Left hindlimb (tissue), 1 donor: Measurements from ENCODE around the gene SMIM8.
"Not testable (repeated sequence)": the region's sequence is repeated elsewhere in the genome, so short reads cannot be mapped to it uniquely, and the experiment has no call there.

Source experiments
- DNase-seq: peaks from one replicate; pipeline ENCODE4 v3.0.0-alpha.2; 2018

SMIM8 gene, protein sequence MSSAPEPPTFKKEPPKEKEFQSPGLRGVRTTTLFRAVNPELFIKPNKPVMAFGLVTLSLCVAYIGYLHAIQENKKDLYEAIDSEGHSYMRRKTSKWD

DNA sequence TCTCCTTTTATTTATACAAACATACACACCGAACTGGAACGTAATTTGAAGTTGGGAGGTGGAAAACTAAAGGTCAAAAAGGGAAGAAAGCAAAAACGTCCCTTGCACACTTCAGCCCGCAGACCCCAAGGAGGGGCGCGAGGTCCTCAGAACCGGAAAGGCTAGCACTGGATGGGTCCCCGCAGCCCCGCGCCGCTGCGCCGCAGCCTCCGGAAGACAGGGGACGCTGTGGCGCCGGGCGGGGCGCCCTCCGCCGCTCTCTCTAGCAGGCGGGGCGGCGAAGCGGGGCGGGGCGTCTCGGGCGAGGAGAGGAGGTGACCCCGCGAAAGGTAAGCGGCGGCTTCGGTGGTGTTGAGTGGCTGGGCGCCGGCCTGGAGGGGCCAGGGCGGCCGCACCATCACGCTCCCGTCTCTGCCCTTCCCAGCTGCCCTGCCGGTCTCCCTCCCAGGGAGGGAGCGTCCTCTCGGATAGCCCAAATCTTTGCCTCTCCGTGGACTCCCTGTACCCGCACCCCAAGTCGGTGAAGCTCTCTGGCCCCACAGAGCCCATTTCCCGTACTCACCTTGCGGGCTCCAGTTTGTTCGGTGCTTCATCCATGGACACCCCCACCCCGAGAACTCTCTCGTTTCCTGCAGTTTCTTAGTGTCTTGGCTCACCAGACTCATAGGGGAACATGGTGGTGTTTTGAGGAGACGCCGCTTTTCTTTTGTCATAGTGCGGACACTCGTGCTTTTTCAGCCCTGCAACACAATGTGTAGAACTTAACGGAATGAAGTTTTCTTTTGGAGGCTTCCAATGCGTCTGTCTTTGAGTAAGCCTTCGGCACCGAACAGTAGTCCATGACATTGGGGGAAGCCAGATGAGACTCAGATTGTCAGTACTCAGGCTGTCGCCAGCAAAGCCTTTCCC is at the start of gene SMIM8:
SMIM8 (plus strand) TSS at position 285 of the 909 bp plus-strand sequence. CDS start 14,444 bp downstream, outside the sequence.
- peak; percentile 80 for DNase-seq

DNA sequence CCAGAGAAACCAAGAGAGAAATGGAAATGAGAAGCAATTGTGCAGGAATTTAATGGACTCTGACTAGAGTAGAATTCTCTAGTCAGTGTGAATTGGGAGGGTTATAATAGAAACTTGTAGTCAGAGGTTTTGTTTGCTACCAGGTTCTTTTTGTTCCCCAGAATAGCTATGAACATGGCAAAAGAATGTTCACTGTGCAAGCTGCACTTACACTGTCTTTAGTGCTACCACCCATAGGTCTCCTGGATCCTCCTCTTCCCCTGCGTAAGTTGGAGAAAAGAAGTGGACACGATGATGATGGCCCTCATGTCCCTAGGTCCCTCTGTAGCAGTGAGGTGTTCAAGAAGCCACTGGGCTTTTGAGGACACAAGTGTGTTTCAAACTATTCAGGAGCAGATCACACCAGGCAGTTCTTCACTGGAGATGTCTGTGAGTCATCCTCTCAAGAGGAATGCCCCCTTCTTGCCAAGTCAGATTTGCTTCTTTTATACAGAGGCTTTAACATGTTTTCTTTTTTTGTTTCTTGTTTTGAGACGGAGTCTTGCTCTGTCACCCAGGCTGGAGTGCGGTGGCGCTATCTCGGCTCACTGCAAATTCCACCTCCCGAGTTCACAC is 47.6 kb upstream of the SMIM8 start:
- no peak for DNase-seq

DNA sequence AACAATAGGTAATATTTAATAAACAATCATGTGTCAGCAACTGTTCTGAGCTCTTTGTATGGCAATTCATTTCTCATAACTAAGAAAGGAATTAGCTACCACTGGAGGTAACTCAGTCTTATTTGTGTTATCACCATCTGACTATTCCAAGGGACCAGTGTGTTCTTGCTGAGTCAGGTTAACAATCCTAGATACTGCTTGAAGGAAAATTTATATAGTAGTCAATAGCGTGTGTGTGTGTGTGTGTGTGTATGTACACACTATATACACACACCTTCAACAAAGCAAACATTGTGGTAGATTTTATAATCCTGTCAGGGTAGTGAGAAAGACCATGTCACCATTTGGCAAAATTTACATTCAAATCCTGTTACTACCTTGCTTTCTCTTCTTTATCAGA is 45.8 kb upstream of the SMIM8 start:
- no peak for DNase-seq

DNA sequence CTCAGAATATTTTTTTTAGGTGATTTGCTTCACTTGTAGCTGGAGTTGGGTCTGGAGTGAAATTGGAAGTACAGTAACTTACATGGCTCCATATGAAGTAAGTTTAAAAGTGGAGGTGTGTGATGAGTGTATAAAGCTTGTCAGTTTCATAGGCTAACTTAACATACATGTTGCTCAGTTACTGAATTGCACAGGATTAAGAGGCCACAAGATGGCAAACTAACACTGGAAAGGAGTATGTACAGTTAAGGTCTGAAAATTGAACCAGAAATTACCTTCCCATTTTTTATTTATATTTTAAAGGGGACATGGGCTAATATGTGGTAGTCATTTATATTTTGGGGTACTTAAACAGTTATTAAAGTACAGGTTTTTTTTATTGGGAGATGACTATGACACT is 45.3 kb upstream of the SMIM8 start:
- no peak for DNase-seq

DNA sequence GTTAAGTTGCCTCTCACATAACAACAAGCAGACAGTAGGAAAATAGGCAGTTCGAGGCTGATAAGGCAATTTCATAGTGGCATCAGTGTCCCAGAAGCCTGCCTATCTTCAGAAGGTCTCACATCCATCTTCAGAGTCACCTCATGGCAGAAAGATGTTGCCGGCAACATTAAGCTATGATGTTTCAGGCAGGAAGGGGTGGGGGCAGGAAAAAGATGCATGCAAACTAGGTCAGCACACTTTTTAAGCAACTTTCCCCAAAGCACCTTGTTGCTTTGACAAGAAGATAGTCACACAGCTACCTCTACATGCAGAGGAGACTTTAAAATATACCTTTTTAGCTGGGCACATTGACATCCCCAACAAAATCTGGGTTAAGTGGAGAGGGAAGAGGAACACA is 43.2 kb upstream of the SMIM8 start:
- no peak for DNase-seq

DNA sequence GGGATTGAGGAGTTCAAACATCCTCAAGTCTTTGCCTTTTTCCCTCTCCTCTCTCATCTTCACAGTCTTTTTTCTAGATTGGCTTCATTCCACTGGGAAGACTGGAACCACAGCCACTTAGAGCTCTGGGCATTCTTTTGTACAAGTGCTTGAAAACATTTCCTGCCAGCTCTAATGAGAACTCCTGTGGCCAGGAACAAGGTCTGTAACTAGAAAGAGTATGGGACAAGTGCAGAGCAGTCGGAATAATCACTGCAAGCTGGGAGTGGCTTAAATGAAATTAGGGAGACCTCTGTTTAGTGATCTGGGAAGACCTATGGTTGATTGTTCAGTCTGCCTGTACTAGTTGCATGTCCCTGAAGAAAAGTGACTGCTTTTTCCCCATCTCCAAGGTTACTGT is 41.0 kb upstream of the SMIM8 start:
- no peak for DNase-seq

DNA sequence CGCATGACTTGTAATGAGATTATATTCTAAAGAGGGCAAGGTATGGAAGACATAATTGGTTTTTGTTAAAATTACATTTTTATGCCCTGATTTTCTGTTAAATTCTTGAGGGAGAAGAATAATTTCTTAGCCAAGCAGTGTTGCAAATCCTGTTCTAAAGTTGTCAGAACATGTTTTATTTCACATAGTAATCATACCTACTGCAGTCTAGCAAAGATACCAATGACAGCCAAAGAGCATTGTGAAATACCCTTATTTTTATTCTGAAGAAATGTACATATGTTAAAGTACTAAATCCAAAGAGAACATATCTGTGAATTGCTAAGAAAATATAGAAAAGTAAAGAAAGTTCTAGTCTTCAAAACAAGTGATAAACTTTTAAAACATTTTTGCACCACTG is 39.6 kb upstream of the SMIM8 start:
- DNase-seq: no peak

DNA sequence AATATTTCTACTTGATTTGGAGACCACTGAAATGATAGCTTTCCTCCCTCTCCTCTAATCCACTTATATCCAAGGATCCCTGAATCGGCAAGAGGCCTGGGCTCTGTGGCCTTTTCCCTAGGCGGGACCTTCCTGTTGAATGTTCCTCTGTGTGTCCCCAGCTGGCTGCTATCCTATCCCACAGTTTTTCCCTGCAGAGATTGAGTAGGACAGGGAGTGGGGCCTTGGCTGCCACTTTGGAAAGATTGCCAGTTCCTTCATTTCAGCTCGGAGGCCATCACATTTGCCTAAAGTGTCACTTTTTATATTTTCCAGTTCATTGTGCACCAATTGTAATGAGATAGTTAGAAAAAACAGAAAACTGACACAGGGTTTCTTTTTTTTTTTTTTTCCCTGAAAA is 38.9 kb upstream of the SMIM8 start:
- no peak for DNase-seq

DNA sequence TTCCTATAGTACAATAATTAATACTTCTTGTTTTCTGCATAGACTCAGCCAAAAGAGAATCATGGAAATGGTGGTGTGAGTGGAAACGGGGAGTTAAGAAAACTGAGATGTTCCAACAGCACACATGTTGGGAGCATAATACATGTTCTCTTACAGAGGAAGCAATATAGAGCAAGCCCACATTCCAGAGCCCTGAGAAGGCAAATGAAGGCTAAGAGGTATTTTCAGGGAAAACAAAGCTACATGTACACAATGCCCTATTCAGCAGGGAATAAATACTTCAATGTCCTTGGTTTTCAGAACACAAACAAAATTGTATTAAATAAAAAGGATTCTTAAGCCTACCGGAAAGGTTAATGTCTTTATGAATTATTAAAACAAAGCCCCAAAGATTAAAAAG is 35.1 kb upstream of the SMIM8 start:
- no peak for DNase-seq

DNA sequence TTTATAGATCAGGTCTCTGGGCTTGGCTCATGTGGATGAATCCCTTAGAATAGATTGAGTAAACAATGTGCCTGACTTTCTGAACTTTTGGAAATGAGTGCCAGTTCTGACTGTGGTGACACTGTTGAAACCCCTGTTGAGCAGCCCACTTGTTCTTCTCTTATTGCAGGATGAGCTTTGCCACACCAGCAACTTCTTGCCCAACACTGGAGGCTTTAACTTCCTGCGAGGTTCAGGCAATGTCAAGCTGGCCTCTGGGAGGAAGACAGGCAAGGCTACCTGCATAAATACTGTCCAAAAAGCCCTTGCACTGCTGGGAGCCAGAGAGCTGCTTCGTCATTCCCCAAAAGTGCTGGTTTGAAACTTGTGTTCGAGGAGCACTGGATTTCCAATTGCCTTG is 32.8 kb upstream of the SMIM8 start:
- DNase-seq: no peak

DNA sequence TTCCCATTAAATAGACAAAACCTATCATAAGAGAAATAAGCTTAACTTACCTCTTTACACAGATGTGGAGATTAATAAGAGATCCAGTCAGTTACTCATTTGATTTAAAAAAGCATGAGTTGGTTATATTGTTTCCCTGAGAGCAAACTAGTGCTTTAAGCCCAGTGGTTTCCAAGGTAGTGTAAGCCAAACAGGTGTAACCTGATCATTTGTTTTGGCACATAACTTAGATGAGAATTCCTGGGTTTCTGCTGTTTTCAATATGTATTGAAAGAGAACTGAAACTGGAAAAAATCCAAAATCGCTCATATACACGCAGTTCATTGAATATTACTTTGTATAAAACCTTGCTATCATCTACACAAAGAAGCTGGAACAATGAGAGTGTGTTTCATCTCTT is 30.5 kb upstream of the SMIM8 start:
- DNase-seq: no peak

DNA sequence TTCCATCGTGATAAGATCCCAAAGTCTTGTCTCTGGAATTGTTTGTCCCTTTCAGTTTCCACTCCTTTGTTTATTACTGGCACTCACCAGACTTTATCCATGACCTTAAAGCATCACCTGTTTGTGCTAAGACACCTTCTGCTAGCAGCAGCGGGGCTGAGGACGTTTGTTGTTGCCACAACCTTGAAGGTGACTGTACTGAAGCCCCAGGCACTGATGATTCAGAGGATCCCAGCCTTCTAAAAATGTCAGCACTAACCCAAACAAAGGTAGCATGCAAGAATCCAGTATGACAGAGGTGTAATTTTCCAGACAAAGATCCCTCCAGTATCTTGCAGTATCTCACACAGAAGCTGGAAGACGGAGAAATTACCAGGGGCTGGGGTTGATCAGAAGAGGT is 28.9 kb upstream of the SMIM8 start:
- DNase-seq: no peak

DNA sequence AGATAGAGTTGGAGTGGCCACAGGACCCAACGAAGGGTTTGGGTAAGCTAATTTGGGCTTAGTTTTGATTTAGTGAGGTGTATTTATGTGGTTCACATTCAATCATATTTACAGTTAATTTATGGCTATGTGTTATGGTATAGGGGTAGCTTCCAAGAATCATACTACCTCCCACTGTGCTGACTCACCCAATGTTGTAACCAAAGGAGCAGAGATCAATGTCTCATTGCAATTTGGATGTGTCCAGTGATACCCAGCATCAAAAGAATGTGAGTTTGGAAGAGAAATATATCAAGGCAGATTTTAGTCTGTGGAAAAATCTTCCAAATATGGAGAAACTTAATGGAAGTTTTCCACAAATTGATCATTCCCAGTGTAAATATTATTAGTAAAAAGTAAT is 25.3 kb upstream of the SMIM8 start:
- no peak for DNase-seq

DNA sequence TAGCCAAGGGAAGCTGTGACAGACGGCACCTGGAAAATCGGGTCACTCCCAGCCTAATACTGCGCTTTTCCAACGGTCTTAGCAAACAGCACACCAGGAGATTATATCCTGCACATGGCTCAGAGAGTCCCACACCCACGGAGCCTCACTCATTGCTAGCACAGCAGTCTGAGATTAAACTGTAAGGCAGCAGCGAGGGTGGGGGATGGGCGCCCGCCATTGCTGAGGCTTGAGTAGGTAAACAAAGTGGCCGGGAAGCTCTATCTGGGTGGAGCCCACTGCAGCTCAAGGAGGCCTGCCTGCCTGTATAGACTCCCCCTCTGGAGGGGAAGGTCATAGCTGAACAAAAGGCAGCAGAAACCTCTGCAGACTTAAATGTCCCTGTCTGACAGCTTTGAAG is 21.1 kb upstream of the SMIM8 start:
- DNase-seq: not testable (repeated sequence)

DNA sequence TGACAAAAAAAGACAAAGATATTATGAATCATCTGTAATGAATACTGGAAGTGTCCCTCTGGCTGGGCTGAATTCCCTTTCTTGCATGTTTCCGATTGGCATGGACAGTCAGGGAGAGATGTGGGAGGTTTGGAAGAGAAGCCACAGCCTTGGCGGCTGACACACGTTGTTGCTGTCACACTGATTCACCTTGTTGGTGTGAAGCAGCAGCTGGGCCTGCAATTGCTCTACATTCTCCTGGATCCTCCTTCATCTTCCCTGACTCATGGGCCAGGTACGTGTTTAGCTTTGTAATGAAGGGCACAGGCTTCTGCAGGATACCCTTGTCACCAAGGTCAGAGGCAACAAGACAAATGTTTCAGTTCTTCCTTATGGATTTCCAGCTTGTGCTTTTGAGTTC is 13.4 kb upstream of the SMIM8 start:
- no peak for DNase-seq

DNA sequence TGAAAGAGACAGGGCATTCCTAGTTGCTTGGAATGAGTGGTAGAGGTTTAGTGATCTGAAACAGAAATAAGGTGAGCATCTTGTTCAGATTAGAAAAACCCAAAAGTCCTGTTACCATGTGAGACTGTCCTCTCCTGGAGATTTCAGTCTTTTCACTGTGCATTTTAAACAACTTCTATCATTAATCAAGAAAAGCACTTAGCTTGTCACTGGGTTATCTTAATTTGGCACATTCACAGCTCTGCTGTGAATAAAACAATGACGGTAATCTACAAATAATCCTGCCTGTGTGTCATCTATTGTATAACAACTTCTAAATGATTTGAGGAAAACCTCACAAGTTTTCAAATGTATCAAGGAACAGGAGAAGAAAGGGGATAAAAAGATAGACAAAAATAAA is 9.5 kb upstream of the SMIM8 start:
- DNase-seq: no peak

DNA sequence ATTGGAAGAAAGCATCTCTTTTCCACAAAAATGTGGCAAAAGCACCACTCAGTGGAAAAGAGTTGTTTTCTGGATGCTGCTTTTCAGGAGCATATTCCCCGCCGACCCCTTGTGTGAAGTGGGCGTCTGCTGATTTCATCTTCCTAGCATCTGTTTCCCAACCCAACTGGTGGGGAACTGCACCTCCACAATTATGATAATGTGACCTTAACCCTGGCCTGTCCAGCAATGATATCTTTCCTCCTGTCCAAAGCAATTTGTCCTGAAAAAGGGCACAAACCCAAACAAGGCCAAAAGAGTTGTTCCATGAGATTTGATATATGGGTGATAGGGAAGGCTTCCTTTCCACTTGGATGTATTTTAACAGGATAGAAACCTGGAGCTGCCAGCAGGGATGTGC is 7.3 kb upstream of the SMIM8 start:
- no peak for DNase-seq

DNA sequence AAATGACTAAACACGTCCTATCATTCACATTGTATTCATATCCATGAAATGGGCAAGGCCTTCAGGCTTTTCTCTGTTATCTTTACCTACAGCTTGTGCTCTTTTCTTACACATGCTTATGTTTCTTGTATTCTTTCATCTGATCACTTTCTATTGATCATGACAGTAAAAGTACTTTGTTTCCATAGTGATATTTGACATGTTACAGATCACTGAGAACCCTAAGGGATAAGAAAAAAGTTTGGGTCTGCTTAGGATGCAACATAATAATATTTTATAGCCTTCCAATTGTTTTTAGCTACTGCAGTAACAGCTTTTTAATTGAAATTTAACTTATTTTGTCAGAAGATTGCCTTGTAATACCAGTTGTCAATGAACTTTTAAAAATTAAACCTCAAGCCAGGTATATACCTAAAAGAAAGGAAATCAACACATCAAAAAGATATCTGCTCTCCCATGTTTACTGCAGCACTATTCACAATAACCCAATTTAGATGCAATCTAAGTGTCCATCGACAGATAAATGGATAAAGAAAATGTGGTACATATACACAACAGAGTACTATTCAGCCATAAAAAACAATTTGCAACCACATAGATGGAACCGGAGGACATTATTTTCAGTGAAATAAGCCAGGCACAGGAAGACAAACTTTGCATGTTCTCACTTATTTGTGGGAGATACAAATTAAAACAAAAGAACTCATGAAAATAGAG is 3.0 kb upstream of the SMIM8 start:
- DNase-seq: no peak

DNA sequence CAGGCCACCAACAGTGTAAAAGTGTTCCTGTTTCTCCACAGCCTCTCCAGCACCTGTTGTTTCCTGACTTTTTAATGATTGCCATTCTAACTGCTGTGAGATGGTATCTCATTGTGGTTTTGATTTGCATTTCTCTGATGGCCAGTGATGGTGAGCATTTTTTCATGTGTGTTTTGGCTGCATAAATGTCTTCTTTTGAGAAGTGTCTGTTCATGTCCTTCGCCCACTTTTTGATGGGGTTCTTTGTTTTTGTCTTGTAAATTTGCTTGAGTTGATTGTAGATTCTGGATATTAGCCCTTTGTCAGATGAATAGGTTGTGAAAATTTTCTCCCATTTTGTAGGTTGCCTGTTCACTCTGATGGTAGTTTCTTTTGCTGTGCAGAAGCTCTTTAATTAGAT is 1.5 kb downstream of the SMIM8 start:
- not testable (repeated sequence) for DNase-seq

DNA sequence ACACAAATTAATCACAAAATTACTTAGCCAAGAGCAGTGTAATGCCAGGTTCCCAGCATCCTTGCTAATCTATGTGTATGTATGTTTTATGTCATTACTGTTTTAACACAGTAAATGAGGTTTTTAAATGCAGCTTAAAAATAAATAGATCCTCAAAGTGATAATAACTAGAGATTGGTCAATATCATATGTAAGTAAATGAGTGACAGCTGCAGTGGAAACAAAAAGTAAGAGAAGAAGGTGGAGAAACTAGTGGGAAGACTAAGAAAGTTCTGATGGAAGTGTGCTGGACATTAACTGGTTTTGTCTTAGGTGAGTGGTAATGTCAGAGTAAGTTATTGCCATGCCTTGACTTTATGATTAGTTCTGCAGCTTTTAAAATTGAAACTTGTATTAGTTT is 8.6 kb downstream of the SMIM8 start:
- DNase-seq: no peak

DNA sequence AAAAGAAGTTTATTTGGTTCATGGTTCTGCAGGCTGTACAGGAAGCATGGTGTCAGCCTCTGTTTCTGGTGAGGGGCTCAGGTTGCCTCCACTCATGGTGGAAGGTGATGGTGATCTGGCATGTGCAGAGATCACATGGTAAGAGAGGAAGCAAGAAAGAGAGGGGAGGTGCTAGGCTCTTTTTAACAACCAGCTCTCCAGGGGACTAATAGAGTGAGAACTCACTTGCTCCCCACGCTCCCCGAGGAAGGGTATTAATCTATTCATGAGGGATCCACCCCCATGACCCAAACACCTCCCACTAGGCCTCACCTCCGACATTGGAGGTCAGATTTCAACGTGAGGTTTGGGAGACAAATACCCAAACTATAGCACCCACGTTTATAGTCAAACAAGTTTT is 10.6 kb downstream of the SMIM8 start:
- DNase-seq: no peak

DNA sequence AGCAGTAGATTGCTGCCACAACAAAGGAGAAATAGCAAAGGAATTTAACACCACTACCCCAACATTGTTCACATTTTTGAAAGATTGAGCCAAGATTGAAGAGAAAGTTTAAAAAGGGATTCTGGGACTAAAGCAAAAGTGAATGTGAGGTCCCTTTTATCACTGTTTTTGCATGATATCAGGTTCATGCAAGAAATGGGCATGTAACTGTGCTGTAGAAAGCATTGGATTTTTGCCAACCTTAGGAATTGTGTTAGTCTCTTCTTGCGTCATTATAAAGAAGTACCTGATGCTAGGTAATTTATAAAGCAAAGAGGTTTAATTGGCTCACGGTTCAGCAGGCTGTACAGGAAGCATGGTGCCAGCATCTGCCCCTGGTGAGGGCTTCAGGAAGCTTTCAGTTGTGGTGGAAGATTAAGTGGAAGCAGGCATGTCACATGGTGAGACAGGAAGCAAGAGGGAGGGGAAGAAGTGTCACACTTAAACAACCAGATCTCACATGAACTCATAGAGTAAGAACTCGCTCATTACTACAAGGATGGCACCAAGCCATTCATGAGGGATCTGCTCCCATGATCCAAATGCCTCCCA is 11.3 kb downstream of the SMIM8 start:
- DNase-seq: no peak

DNA sequence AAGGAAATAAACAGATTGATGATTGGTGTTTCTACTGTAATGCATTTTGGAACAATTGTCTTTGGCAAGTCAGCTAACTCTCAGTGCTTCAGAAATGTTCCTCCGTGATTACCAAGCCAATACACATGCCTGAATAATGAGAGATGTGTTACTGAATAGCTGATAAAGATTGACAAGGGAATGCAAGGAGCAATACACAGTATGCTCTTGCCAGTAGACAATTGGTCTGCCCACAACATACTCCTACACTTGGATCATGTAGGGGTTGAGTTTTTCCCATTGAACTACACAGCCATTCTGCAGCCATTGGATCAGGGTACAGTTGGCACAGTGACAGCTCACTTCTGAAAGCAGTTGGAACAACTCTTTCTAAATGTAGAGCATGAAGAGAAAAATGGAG is 12.3 kb downstream of the SMIM8 start:
- DNase-seq: no peak
